ENCODE measurements around the gene AOPEP. TPM values are rescaled to one million over a fixed set of nuclear protein-coding genes. Genes with fewer than 3 reads are reported as not detected.

The AOPEP gene
- total RNA-seq, 1 donor from 2014 or later: 75.3 TPM

- Histone ChIP-seq H3K27me3 (ENCODE audit: insufficient read depth, low read length) (no peaks in the 10 kb centered on the region), H3K9ac (ENCODE audit: low read length) (no peak overlapping the region), H4K20me1 (ENCODE audit: insufficient read depth, low read length) (peaks cover 8% of the 10 kb centered on the region), H3K79me2 (ENCODE audit: insufficient read depth, low read length) (no peaks in the 10 kb centered on the region), H3K27ac (ENCODE audit: low read depth, low read length) (no peak overlapping the region), H2AFZ (ENCODE audit: low read depth, low read length) (no peak overlapping the region), H3K9me3 (ENCODE audit: insufficient read depth, low read depth, low read length) (no peaks in the 10 kb centered on the region), H3K36me3 (ENCODE audit: insufficient read depth, low read length) (peaks cover 5% of the 10 kb centered on the region), H3K4me1 (ENCODE audit: insufficient read depth, low read length) (peaks cover 30% of the 10 kb centered on the region), H3K4me3 (ENCODE audit: insufficient read depth, low read depth, low read length) (no peak overlapping the region), H3K4me2 (ENCODE audit: low read length) (no peak overlapping the region)
- Mint-ChIP-seq H3K4me3 (ENCODE audit: unreplicated experiment) (no peak overlapping the region), H3K27ac (ENCODE audit: unreplicated experiment) (peak overlapping the region; percentile 48), H3K36me3 (ENCODE audit: low read depth, unreplicated experiment) (no peaks in the 10 kb centered on the region), H3K9me3 (ENCODE audit: unreplicated experiment) (no peaks in the 10 kb centered on the region), H3K4me1 (ENCODE audit: low read depth, unreplicated experiment) (peaks cover 21% of the 10 kb centered on the region), H3K27me3 (ENCODE audit: low read depth, unreplicated experiment) (no peaks in the 10 kb centered on the region)
- TF ChIP-seq CTCF (IDR thresholded peaks at IDR 0.05; ENCODE audit: insufficient read depth, low read depth, low read length): no peak
- TF ChIP-seq EZH2 (IDR thresholded peaks at IDR 0.05; ENCODE audit: insufficient read depth, low read length): no peak
- DNase-seq (ENCODE audit: low read depth) (no peak), FAIRE-seq (no peak)
These were observed 378.1 kb downstream of the AOPEP start for GRCh38 chr9:95104581-95104960.

GRCh38 chr9:95104980-95105379 is 378.5 kb downstream of the AOPEP start:
- Histone ChIP-seq H3K36me3 (ENCODE audit: insufficient read depth, low read length) (peaks cover 6% of the 10 kb centered on the region), H3K27ac (ENCODE audit: low read depth, low read length) (no peak overlapping the region), H3K4me2 (ENCODE audit: low read length) (no peak overlapping the region), H4K20me1 (ENCODE audit: insufficient read depth, low read length) (peaks cover 8% of the 10 kb centered on the region), H3K4me3 (ENCODE audit: insufficient read depth, low read depth, low read length) (no peak overlapping the region), H3K27me3 (ENCODE audit: insufficient read depth, low read length) (no peaks in the 10 kb centered on the region), H3K9ac (ENCODE audit: low read length) (no peak overlapping the region), H3K79me2 (ENCODE audit: insufficient read depth, low read length) (no peaks in the 10 kb centered on the region), H3K9me3 (ENCODE audit: insufficient read depth, low read depth, low read length) (no peaks in the 10 kb centered on the region), H3K4me1 (ENCODE audit: insufficient read depth, low read length) (peaks cover 26% of the 10 kb centered on the region), H2AFZ (ENCODE audit: low read depth, low read length) (no peak overlapping the region)
- FAIRE-seq (no peak), DNase-seq (ENCODE audit: low read depth) (no peak)
- Mint-ChIP-seq H3K9me3 (ENCODE audit: unreplicated experiment) (no peaks in the 10 kb centered on the region), H3K27me3 (ENCODE audit: low read depth, unreplicated experiment) (no peaks in the 10 kb centered on the region), H3K27ac (ENCODE audit: unreplicated experiment) (peak overlapping the region; percentile 48), H3K36me3 (ENCODE audit: low read depth, unreplicated experiment) (peaks cover 3% of the 10 kb centered on the region), H3K4me1 (ENCODE audit: low read depth, unreplicated experiment) (peaks cover 21% of the 10 kb centered on the region), H3K4me3 (ENCODE audit: unreplicated experiment) (no peak overlapping the region)
- TF ChIP-seq EZH2 (IDR thresholded peaks at IDR 0.05; ENCODE audit: insufficient read depth, low read length) (no peak), CTCF (IDR thresholded peaks at IDR 0.05; ENCODE audit: insufficient read depth, low read depth, low read length) (no peak)

GRCh38 chr9:95105519-95106287 is 379.2 kb downstream of the AOPEP start:
- H3K9me3 Mint-ChIP-seq (ENCODE audit: unreplicated experiment): no peaks in the 10 kb centered on the region
- no peak overlapping the region for H3K27ac ChIP-seq (ENCODE audit: low read depth, low read length)
- H2AFZ ChIP-seq (ENCODE audit: low read depth, low read length): no peak overlapping the region
- H3K36me3 Mint-ChIP-seq (ENCODE audit: low read depth, unreplicated experiment): peaks cover 3% of the 10 kb centered on the region
- FAIRE-seq (no peak), DNase-seq (ENCODE audit: low read depth) (no peak)
- no peaks in the 10 kb centered on the region for H3K27me3 ChIP-seq (ENCODE audit: insufficient read depth, low read length)
- H3K9me3 ChIP-seq (ENCODE audit: insufficient read depth, low read depth, low read length): no peaks in the 10 kb centered on the region
- H3K36me3 ChIP-seq (ENCODE audit: insufficient read depth, low read length): peaks cover 6% of the 10 kb centered on the region
- no peaks in the 10 kb centered on the region for H3K79me2 ChIP-seq (ENCODE audit: insufficient read depth, low read length)
- no peak overlapping the region for H3K4me2 ChIP-seq (ENCODE audit: low read length)
- no peak overlapping the region for H3K4me3 ChIP-seq (ENCODE audit: insufficient read depth, low read depth, low read length)
- peaks cover 17% of the 10 kb centered on the region for H3K4me1 Mint-ChIP-seq (ENCODE audit: low read depth, unreplicated experiment)
- H3K27me3 Mint-ChIP-seq (ENCODE audit: low read depth, unreplicated experiment): no peaks in the 10 kb centered on the region
- TF ChIP-seq CTCF (IDR thresholded peaks at IDR 0.05; ENCODE audit: insufficient read depth, low read depth, low read length) (no peak), EZH2 (IDR thresholded peaks at IDR 0.05; ENCODE audit: insufficient read depth, low read length) (no peak)
- H3K9ac ChIP-seq (ENCODE audit: low read length): no peak overlapping the region
- no peak overlapping the region for H3K4me3 Mint-ChIP-seq (ENCODE audit: unreplicated experiment)
- H3K4me1 ChIP-seq (ENCODE audit: insufficient read depth, low read length): peaks cover 19% of the 10 kb centered on the region
- peaks cover 8% of the 10 kb centered on the region for H4K20me1 ChIP-seq (ENCODE audit: insufficient read depth, low read length)
- no peak overlapping the region for H3K27ac Mint-ChIP-seq (ENCODE audit: unreplicated experiment)

Measured in astrocyte (in vitro differentiated cells and primary cell).